Kidney epithelial cell (primary cell): Measurements from ENCODE around the gene GCNA. TPM values are rescaled to one million over a fixed set of nuclear protein-coding genes. Genes with fewer than 3 reads are reported as not detected.
A peak's percentile ranks its signal among the peaks of the same experiment; 100 is the strongest.
"Not testable (repeated sequence)": the region's sequence is repeated elsewhere in the genome, so short reads cannot be mapped to it uniquely, and the experiment has no call there.

Experiments
- DNase-seq: peaks from one replicate; pipeline ENCODE4 v3.0.0-alpha.2; 2010; ENCODE audit warnings: low read depth
- H3K27me3 ChIP-seq: 2 replicates; pipeline ENCODE4 v1.6.0; 2011; ENCODE audit warnings: low read length; ENCODE audit not compliant: control insufficient read depth, insufficient read depth
- H3K36me3 ChIP-seq: 2 replicates; pipeline ENCODE4 v1.5.1; 2011; ENCODE audit warnings: low read length; ENCODE audit not compliant: control insufficient read depth, insufficient read depth
- H3K4me3 ChIP-seq: 2 replicates; pipeline ENCODE4 v1.5.1; 2011; ENCODE audit warnings: low read depth, mild to moderate bottlenecking, control low read depth, low read length
- total RNA-seq: library from RNA; depleted of rRNA; stranded (reverse); fragments of >200 nt; gene quantifications from 2 replicates; pipeline ENCODE4 v1.2.3, GENCODE V29; 2015
- TF ChIP-seq, protein P1 (sequence below): IDR thresholded peaks from 2 replicates; pipeline ENCODE4 v1.5.1; 2011; ENCODE audit warnings: mild to moderate bottlenecking, moderate library complexity, low read length, control low read depth, inconsistent platforms; ENCODE audit not compliant: insufficient read depth, poor library complexity, severe bottlenecking

GCNA gene
- total RNA-seq, 1 donor from 2014 or later = 4.1 TPM

DNA sequence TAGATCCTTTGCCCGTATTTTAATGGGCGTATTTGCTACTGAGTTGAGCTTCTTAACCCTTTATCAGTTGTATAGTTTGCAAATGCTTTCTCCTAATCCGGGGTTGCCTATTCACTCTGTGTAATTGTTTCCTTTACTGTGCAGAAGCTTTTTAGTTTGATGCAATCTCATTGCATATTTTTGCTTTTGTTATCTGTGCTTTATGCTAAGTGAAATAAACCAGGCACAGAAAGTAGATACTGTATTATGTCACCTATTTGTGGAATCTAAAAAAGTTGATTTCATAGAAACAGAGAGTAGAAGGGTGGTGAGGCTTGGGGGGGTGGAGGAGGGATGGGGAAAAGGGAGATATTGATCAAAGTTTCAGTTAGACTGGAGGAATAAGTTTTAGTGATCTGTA is 27.7 kb upstream of the GCNA start:
- no peak for DNase-seq
- peaks cover 2% of the 10 kb centered on the region for H3K36me3 ChIP-seq
- no peaks in the 10 kb centered on the region for H3K27me3 ChIP-seq
- H3K4me3 ChIP-seq = no peak overlapping the region
- TF ChIP-seq, protein P1, sequence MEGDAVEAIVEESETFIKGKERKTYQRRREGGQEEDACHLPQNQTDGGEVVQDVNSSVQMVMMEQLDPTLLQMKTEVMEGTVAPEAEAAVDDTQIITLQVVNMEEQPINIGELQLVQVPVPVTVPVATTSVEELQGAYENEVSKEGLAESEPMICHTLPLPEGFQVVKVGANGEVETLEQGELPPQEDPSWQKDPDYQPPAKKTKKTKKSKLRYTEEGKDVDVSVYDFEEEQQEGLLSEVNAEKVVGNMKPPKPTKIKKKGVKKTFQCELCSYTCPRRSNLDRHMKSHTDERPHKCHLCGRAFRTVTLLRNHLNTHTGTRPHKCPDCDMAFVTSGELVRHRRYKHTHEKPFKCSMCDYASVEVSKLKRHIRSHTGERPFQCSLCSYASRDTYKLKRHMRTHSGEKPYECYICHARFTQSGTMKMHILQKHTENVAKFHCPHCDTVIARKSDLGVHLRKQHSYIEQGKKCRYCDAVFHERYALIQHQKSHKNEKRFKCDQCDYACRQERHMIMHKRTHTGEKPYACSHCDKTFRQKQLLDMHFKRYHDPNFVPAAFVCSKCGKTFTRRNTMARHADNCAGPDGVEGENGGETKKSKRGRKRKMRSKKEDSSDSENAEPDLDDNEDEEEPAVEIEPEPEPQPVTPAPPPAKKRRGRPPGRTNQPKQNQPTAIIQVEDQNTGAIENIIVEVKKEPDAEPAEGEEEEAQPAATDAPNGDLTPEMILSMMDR = no peak

DNA sequence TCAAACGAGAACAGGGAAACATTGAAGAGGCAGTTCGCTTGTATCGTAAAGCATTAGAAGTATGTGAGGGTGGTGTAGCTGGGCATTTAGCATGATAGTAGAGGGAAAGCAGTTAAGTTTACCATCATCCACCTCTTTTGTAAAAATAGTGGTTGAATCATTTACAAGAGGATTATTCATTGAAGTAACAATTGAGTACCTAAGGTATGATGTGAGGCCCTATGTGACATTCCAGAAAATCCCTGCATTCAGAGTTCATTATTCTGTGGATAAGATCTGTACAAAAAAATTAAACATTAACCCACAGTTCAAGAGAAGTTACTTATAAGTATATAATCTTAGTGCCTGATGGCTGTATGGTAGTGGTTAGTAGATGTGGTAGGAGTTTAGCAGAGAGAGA is 22.2 kb upstream of the GCNA start:
- TF ChIP-seq, protein P1 = no peak
- Histone ChIP-seq H3K36me3 (no peaks in the 10 kb centered on the region), H3K27me3 (no peaks in the 10 kb centered on the region), H3K4me3 (no peak overlapping the region)
- DNase-seq = peak; percentile 64

DNA sequence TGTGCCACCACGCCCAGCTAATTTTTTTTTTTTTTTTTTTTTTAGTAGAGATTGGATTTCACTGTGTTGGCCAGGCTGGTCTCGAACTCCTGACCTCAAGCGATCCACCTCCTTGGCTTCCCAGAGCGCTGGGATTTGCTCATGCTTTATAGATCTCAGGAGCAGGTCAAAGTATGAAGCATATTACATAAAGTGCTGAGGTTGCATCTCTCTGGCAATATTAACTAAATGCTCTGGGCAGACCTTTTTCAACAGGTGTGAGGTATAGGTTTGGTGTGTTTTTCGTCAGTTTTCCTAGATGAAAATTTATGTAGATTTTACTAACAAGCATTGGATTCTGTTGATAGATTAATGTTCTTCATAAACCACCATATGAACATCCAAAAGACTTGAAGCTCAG is 19.3 kb upstream of the GCNA start:
- no peak for DNase-seq
- Histone ChIP-seq H3K27me3 (no peaks in the 10 kb centered on the region), H3K36me3 (no peaks in the 10 kb centered on the region), H3K4me3 (no peak overlapping the region)
- TF ChIP-seq, protein P1 = no peak

DNA sequence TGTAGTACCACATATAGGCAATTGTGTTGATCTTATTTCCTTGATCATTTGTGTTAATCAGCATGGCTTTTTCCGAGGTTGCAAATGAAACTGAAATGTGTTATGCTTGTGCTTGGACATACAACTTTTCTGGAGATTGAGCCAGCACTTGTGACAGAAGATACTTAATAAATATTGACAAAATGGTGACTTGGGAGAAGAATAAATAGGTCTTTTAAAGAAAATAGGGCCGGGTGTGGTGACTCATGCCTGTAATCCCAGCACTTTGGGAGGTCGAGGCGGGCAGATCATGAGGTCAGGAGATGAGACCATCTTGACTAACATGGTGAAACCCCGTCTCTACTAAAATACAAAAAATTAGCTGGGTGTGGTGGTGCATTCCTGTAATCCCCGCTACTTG is 18.5 kb upstream of the GCNA start:
- DNase-seq, H3K27me3 ChIP-seq, H3K4me3 ChIP-seq, H3K36me3 ChIP-seq: not testable (repeated sequence)

DNA sequence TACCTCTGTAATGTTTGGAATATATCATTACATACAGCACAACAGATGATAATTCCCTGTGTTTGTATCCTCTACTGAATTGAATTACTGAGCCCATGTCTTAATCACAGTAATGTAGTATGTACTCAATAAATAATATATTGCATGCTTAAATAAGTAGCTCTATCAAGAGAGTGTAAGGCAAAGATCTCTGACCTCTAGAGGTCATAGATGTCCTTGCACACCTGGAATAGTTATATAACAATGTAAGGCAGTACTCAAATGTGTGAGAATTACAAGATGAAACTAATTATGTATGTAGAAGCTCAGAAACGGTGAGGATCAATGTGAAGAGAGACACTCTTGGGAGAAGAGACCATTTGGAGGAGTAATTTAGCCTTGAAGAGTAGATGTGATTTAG is 14.3 kb upstream of the GCNA start:
- H3K36me3 ChIP-seq = no peaks in the 10 kb centered on the region

DNA sequence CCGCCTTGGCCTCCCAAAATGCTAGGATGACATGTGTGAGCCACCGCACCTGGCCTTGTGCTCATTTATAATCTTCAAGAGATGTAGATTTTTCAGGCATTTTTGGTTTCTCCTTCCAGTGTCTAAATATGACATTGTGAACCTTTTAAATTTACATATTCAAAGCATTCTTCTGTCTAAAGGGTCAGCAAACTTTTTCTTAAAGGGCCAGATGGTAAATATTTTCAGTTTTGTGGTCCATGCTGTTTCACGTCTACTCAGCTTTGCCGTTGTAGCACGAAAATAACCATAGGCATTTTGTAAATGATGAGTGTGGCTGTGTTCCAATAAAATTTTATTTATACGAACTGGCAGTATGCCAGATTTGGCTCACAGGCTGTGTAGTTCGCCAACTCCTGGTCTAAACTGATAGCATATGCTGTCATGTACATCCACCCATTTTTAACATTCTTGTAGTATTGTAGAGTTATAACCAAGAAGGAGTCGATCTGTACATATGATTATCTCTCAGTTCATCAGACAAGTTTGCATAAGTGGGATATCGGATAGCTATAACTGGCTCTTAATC is 12.7 kb upstream of the GCNA start:
- DNase-seq = no peak
- TF ChIP-seq, protein P1 = no peak
- H3K36me3 ChIP-seq = no peaks in the 10 kb centered on the region
- no peak overlapping the region for H3K4me3 ChIP-seq
- no peaks in the 10 kb centered on the region for H3K27me3 ChIP-seq

More for the DNA sequence above, 14.3 kb upstream of the GCNA start:
- Histone ChIP-seq H3K4me3 (no peak overlapping the region), H3K27me3 (no peaks in the 10 kb centered on the region)
- TF ChIP-seq, protein P1 = no peak
- DNase-seq = no peak

DNA sequence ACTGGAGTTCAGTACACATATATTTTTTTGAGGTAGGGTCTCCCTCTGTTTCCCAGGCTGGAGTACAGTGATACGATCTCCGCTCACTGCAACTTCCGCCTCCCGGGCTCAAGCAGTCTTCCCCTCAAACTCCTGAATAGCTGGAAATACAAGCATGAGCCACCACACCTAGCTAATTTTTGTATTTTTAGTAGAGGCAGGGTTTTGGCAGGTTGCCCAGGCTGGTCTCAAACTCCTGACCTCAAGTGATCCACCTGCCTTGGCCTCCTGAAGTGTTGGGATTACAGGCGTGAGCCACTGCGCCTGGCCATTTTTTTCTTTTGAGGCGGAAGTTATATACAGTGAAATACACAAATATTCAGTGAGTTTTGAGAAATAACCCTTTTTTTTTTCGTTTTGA is 6.8 kb upstream of the GCNA start:
- DNase-seq, H3K27me3 ChIP-seq, H3K36me3 ChIP-seq, H3K4me3 ChIP-seq: not testable (repeated sequence)
